Measurements from ENCODE around the gene USP54. TPM values are rescaled to one million over a fixed set of nuclear protein-coding genes. Genes with fewer than 3 reads are reported as not detected.

USP54 gene
- total RNA-seq, 1 experiment from 2014 or later = 37.9 TPM

GRCh38 chr10:73628405-73628804 is 37.3 kb upstream of the USP54 start:
- Mint-ChIP-seq H3K36me3 (ENCODE audit: insufficient read depth in 1 of 3, low read depth in 3 of 3) (no peaks in the 10 kb centered on the region; a peak in 1 of 7 replicates), H3K27ac (no peak overlapping the region; a peak in 1 of 7 replicates), H3K4me3 (no peak overlapping the region; a peak in 1 of 5 replicates), H3K4me1 (peaks cover 18 to 21% of the 10 kb centered on the region in 2 experiments), H3K27me3 (ENCODE audit: low read depth) (no peaks in the 10 kb centered on the region), H3K9me3 (no peaks in the 10 kb centered on the region; a peak in 1 of 5 replicates)
- Histone ChIP-seq H3K9ac (ENCODE audit: extremely low read depth, insufficient read length, low read length) (peak overlapping the region; percentile 31), H3K18ac (ENCODE audit: insufficient read length, low read depth, low read length) (no peak overlapping the region), H2AK5ac (ENCODE audit: insufficient read length, low read length) (no peak overlapping the region), H3K14ac (ENCODE audit: insufficient read depth, low read length) (no peak overlapping the region), H2BK12ac (ENCODE audit: insufficient read length, low read depth, low read length) (no peak overlapping the region), H3K79me2 (ENCODE audit: insufficient read depth, low read length) (no peaks in the 10 kb centered on the region; the same call in 1 of the 2 replicates), H3T11ph (ENCODE audit: low read length) (no peak overlapping the region), H3K9me3 (ENCODE audit: control insufficient read depth, low read depth, low read length) (no peaks in the 10 kb centered on the region), H3K4me1 (ENCODE audit: insufficient read depth, low read length) (no peaks in the 10 kb centered on the region), H3K27me3 (ENCODE audit: insufficient read depth, low read length) (no peaks in the 10 kb centered on the region), H2BK5ac (ENCODE audit: insufficient read length, low read length) (no peak overlapping the region), H4K8ac (replicated peaks; ENCODE audit: insufficient read length, low read depth, low read length) (no peak overlapping the region), H4K91ac (ENCODE audit: insufficient read length, low read depth, low read length) (no peak overlapping the region), H3K27ac (ENCODE audit: insufficient read length, low read depth, low read length) (no peak overlapping the region), H3K79me1 (ENCODE audit: insufficient read depth, low read depth, low read length, poor library complexity, severe bottlenecking) (peaks cover 1% of the 10 kb centered on the region), H3K23me2 (ENCODE audit: insufficient read length, low read depth, low read length, poor library complexity, severe bottlenecking) (no peaks in the 10 kb centered on the region), H2BK15ac (ENCODE audit: low read depth, low read length) (no peak overlapping the region), H2BK20ac (ENCODE audit: low read depth, low read length, poor library complexity, severe bottlenecking) (no peak overlapping the region), H4K20me1 (ENCODE audit: control insufficient read depth, insufficient read depth, insufficient read length) (no peaks in the 10 kb centered on the region), H2BK120ac (ENCODE audit: low read depth, low read length, poor library complexity, severe bottlenecking) (no peak overlapping the region), H3K4me2 (ENCODE audit: insufficient read depth, insufficient read length, low read length) (no peak overlapping the region), H3K23ac (ENCODE audit: insufficient read length, low read depth, low read length) (no peak overlapping the region), H3K56ac (ENCODE audit: insufficient read length, low read depth, low read length) (no peak overlapping the region), H4K5ac (ENCODE audit: insufficient read length, low read depth, low read length) (no peak overlapping the region), H2AFZ (ENCODE audit: low read length) (no peak overlapping the region), H3K4ac (ENCODE audit: low read depth, low read length) (no peak overlapping the region)
- TF ChIP-seq, protein P1, sequence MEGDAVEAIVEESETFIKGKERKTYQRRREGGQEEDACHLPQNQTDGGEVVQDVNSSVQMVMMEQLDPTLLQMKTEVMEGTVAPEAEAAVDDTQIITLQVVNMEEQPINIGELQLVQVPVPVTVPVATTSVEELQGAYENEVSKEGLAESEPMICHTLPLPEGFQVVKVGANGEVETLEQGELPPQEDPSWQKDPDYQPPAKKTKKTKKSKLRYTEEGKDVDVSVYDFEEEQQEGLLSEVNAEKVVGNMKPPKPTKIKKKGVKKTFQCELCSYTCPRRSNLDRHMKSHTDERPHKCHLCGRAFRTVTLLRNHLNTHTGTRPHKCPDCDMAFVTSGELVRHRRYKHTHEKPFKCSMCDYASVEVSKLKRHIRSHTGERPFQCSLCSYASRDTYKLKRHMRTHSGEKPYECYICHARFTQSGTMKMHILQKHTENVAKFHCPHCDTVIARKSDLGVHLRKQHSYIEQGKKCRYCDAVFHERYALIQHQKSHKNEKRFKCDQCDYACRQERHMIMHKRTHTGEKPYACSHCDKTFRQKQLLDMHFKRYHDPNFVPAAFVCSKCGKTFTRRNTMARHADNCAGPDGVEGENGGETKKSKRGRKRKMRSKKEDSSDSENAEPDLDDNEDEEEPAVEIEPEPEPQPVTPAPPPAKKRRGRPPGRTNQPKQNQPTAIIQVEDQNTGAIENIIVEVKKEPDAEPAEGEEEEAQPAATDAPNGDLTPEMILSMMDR (conservative IDR thresholded peaks at IDR 0.05) = no peak
- no CpG with 5 or more reads among the region's 7 CpGs for WGBS (ENCODE audit: extremely low coverage, insufficient read length, low lambda C conversion rate)
- DNase-seq = no peak

Data from H9 (cell line).